ENCODE measurements around the gene MAP3K7CL.

The MAP3K7CL gene

GRCh38 chr21:29174607-29175013 lies 44.2 kb downstream of the MAP3K7CL start:
- Histone ChIP-seq H3K9ac (ENCODE audit: low read depth, low read length) (no peak overlapping the region), H3K36me3 (ENCODE audit: insufficient read depth, low read length) (no peaks in the 10 kb centered on the region), H3K9me3 (replicated peaks; ENCODE audit: low read length) (no peaks in the 10 kb centered on the region), H3K27me3 (ENCODE audit: control insufficient read depth, insufficient read depth, low read length) (no peaks in the 10 kb centered on the region), H3K4me1 (ENCODE audit: control insufficient read depth, insufficient read depth, low read length) (peaks cover 17% of the 10 kb centered on the region), H3K4me2 (ENCODE audit: low read length) (no peak overlapping the region), H3K4me3 (ENCODE audit: low read length) (no peak overlapping the region)

GRCh38 chr21:29175408-29176134 lies 45.1 kb downstream of the MAP3K7CL start:
- H3K9me3 ChIP-seq (replicated peaks; ENCODE audit: low read length), result no peaks in the 10 kb centered on the region
- H3K27me3 ChIP-seq (ENCODE audit: control insufficient read depth, insufficient read depth, low read length), result no peaks in the 10 kb centered on the region
- H3K36me3 ChIP-seq (ENCODE audit: insufficient read depth, low read length), result no peaks in the 10 kb centered on the region
- H3K4me2 ChIP-seq (ENCODE audit: low read length), result peak overlapping the region; percentile 39
- H3K4me1 ChIP-seq (ENCODE audit: control insufficient read depth, insufficient read depth, low read length), result peaks cover 17% of the 10 kb centered on the region
- H3K4me3 ChIP-seq (ENCODE audit: low read length), result no peak overlapping the region
- H3K9ac ChIP-seq (ENCODE audit: low read depth, low read length), result no peak overlapping the region

GRCh38 chr21:29176471-29177120 lies 46.2 kb downstream of the MAP3K7CL start:
- H3K9ac ChIP-seq (ENCODE audit: low read depth, low read length), result no peak overlapping the region
- no peak overlapping the region for H3K4me3 ChIP-seq (ENCODE audit: low read length)
- no peak overlapping the region for H3K4me2 ChIP-seq (ENCODE audit: low read length)
- no peaks in the 10 kb centered on the region for H3K36me3 ChIP-seq (ENCODE audit: insufficient read depth, low read length)
- no peaks in the 10 kb centered on the region for H3K27me3 ChIP-seq (ENCODE audit: control insufficient read depth, insufficient read depth, low read length)
- no peaks in the 10 kb centered on the region for H3K9me3 ChIP-seq (replicated peaks; ENCODE audit: low read length)
- peaks cover 21% of the 10 kb centered on the region for H3K4me1 ChIP-seq (ENCODE audit: control insufficient read depth, insufficient read depth, low read length)

GRCh38 chr21:29177800-29178199 lies 47.4 kb downstream of the MAP3K7CL start:
- H3K4me1 ChIP-seq (ENCODE audit: control insufficient read depth, insufficient read depth, low read length), result peaks cover 31% of the 10 kb centered on the region
- H3K9me3 ChIP-seq (replicated peaks; ENCODE audit: low read length), result no peaks in the 10 kb centered on the region
- no peaks in the 10 kb centered on the region for H3K36me3 ChIP-seq (ENCODE audit: insufficient read depth, low read length)
- no peaks in the 10 kb centered on the region for H3K27me3 ChIP-seq (ENCODE audit: control insufficient read depth, insufficient read depth, low read length)
- H3K4me3 ChIP-seq (ENCODE audit: low read length), result no peak overlapping the region
- no peak overlapping the region for H3K9ac ChIP-seq (ENCODE audit: low read depth, low read length)
- H3K4me2 ChIP-seq (ENCODE audit: low read length), result no peak overlapping the region

GRCh38 chr21:29178926-29179325 lies 48.5 kb downstream of the MAP3K7CL start:
- no peaks in the 10 kb centered on the region for H3K36me3 ChIP-seq (ENCODE audit: insufficient read depth, low read length)
- H3K27me3 ChIP-seq (ENCODE audit: control insufficient read depth, insufficient read depth, low read length), result no peaks in the 10 kb centered on the region
- peaks cover 38% of the 10 kb centered on the region for H3K4me1 ChIP-seq (ENCODE audit: control insufficient read depth, insufficient read depth, low read length)
- H3K9ac ChIP-seq (ENCODE audit: low read depth, low read length), result no peak overlapping the region
- no peak overlapping the region for H3K4me2 ChIP-seq (ENCODE audit: low read length)
- H3K9me3 ChIP-seq (replicated peaks; ENCODE audit: low read length), result no peaks in the 10 kb centered on the region
- H3K4me3 ChIP-seq (ENCODE audit: low read length), result no peak overlapping the region

GRCh38 chr21:29179503-29179902 lies 49.1 kb downstream of the MAP3K7CL start:
- no peak overlapping the region for H3K9ac ChIP-seq (ENCODE audit: low read depth, low read length)

GRCh38 chr21:29181799-29182470 lies 51.5 kb downstream of the MAP3K7CL start:
- H3K4me3 ChIP-seq (ENCODE audit: low read length), result peak overlapping the region; percentile 64
- no peaks in the 10 kb centered on the region for H3K27me3 ChIP-seq (ENCODE audit: control insufficient read depth, insufficient read depth, low read length)
- peaks cover 41% of the 10 kb centered on the region for H3K4me1 ChIP-seq (ENCODE audit: control insufficient read depth, insufficient read depth, low read length)
- peak overlapping the region; percentile 84 for H3K4me2 ChIP-seq (ENCODE audit: low read length)
- peak overlapping the region; percentile 88 for H3K9ac ChIP-seq (ENCODE audit: low read depth, low read length)
- H3K9me3 ChIP-seq (replicated peaks; ENCODE audit: low read length), result no peaks in the 10 kb centered on the region
- H3K36me3 ChIP-seq (ENCODE audit: insufficient read depth, low read length), result no peaks in the 10 kb centered on the region

More at GRCh38 chr21:29179503-29179902, 49.1 kb downstream of the MAP3K7CL start:
- Histone ChIP-seq H3K27me3 (ENCODE audit: control insufficient read depth, insufficient read depth, low read length) (no peaks in the 10 kb centered on the region), H3K36me3 (ENCODE audit: insufficient read depth, low read length) (no peaks in the 10 kb centered on the region), H3K4me3 (ENCODE audit: low read length) (no peak overlapping the region), H3K4me2 (ENCODE audit: low read length) (no peak overlapping the region), H3K4me1 (ENCODE audit: control insufficient read depth, insufficient read depth, low read length) (peaks cover 39% of the 10 kb centered on the region), H3K9me3 (replicated peaks; ENCODE audit: low read length) (no peaks in the 10 kb centered on the region)

GRCh38 chr21:29182691-29183092 lies 52.2 kb downstream of the MAP3K7CL start:
- Histone ChIP-seq H3K4me2 (ENCODE audit: low read length) (peak overlapping the region; percentile 84), H3K4me1 (ENCODE audit: control insufficient read depth, insufficient read depth, low read length) (peaks cover 48% of the 10 kb centered on the region), H3K9me3 (replicated peaks; ENCODE audit: low read length) (no peaks in the 10 kb centered on the region), H3K27me3 (ENCODE audit: control insufficient read depth, insufficient read depth, low read length) (no peaks in the 10 kb centered on the region), H3K36me3 (ENCODE audit: insufficient read depth, low read length) (no peaks in the 10 kb centered on the region), H3K9ac (ENCODE audit: low read depth, low read length) (peak overlapping the region; percentile 88), H3K4me3 (ENCODE audit: low read length) (peak overlapping the region; percentile 64)

GRCh38 chr21:29184037-29184436 lies 53.6 kb downstream of the MAP3K7CL start:
- Histone ChIP-seq H3K9ac (ENCODE audit: low read depth, low read length) (no peak overlapping the region), H3K4me1 (ENCODE audit: control insufficient read depth, insufficient read depth, low read length) (peaks cover 59% of the 10 kb centered on the region)

GRCh38 chr21:29185172-29185571 lies 54.7 kb downstream of the MAP3K7CL start:
- no peaks in the 10 kb centered on the region for H3K27me3 ChIP-seq (ENCODE audit: control insufficient read depth, insufficient read depth, low read length)
- no peak overlapping the region for H3K9ac ChIP-seq (ENCODE audit: low read depth, low read length)
- H3K4me3 ChIP-seq (ENCODE audit: low read length), result no peak overlapping the region
- peaks cover 65% of the 10 kb centered on the region for H3K4me1 ChIP-seq (ENCODE audit: control insufficient read depth, insufficient read depth, low read length)
- H3K4me2 ChIP-seq (ENCODE audit: low read length), result no peak overlapping the region
- no peaks in the 10 kb centered on the region for H3K9me3 ChIP-seq (replicated peaks; ENCODE audit: low read length)
- H3K36me3 ChIP-seq (ENCODE audit: insufficient read depth, low read length), result no peaks in the 10 kb centered on the region

More at GRCh38 chr21:29184037-29184436, 53.6 kb downstream of the MAP3K7CL start:
- H3K27me3 ChIP-seq (ENCODE audit: control insufficient read depth, insufficient read depth, low read length), result no peaks in the 10 kb centered on the region
- H3K4me3 ChIP-seq (ENCODE audit: low read length), result no peak overlapping the region
- no peaks in the 10 kb centered on the region for H3K36me3 ChIP-seq (ENCODE audit: insufficient read depth, low read length)
- H3K4me2 ChIP-seq (ENCODE audit: low read length), result no peak overlapping the region
- no peaks in the 10 kb centered on the region for H3K9me3 ChIP-seq (replicated peaks; ENCODE audit: low read length)

- Histone ChIP-seq H3K4me1 (ENCODE audit: control insufficient read depth, insufficient read depth, low read length) (peaks cover 68% of the 10 kb centered on the region), H3K9me3 (replicated peaks; ENCODE audit: low read length) (no peaks in the 10 kb centered on the region), H3K4me2 (ENCODE audit: low read length) (no peak overlapping the region), H3K9ac (ENCODE audit: low read depth, low read length) (no peak overlapping the region), H3K27me3 (ENCODE audit: control insufficient read depth, insufficient read depth, low read length) (no peaks in the 10 kb centered on the region), H3K4me3 (ENCODE audit: low read length) (no peak overlapping the region), H3K36me3 (ENCODE audit: insufficient read depth, low read length) (no peaks in the 10 kb centered on the region)
These were observed 55.2 kb downstream of the MAP3K7CL start for GRCh38 chr21:29185633-29186032.
